HG03565 (cell line): Measurements from ENCODE around the gene HIP1R.

Experiments
- ATAC-seq: cut with Tn5 transposase; IDR thresholded peaks from one replicate; pipeline ENCODE4 v1.9.1; 2021; ENCODE audit warnings: mild to moderate bottlenecking, moderate library complexity; ENCODE audit not compliant: unreplicated experiment

Gene HIP1R

GRCh38 chr12:122860854-122861586 lies 25.8 kb downstream of the HIP1R start:
- no peak for ATAC-seq

- ATAC-seq = no peak
These were observed 26.3 kb downstream of the HIP1R start for GRCh38 chr12:122861587-122861970.

GRCh38 chr12:122862110-122862634 lies 26.9 kb downstream of the HIP1R start:
- no peak for ATAC-seq

GRCh38 chr12:122862872-122863701 lies 27.8 kb downstream of the HIP1R start:
- no peak for ATAC-seq

- no peak for ATAC-seq
These were observed 29.6 kb downstream of the HIP1R start for GRCh38 chr12:122864894-122865253.

- ATAC-seq = no peak
These were observed 30.3 kb downstream of the HIP1R start for GRCh38 chr12:122865268-122866231.

GRCh38 chr12:122866379-122866778 lies 31.1 kb downstream of the HIP1R start:
- no peak for ATAC-seq

- ATAC-seq = no peak
These were observed 31.8 kb downstream of the HIP1R start for GRCh38 chr12:122866950-122867607.

GRCh38 chr12:122867691-122868461 lies 32.6 kb downstream of the HIP1R start:
- no peak for ATAC-seq

- ATAC-seq = no peak
These were observed 33.4 kb downstream of the HIP1R start for GRCh38 chr12:122868471-122869177.

GRCh38 chr12:122869207-122869973 lies 34.1 kb downstream of the HIP1R start:
- no peak for ATAC-seq

GRCh38 chr12:122870163-122870842 lies 35.0 kb downstream of the HIP1R start:
- no peak for ATAC-seq

GRCh38 chr12:122870867-122871664 lies 35.8 kb downstream of the HIP1R start:
- ATAC-seq = no peak

- ATAC-seq = no peak
These were observed 36.9 kb downstream of the HIP1R start for GRCh38 chr12:122871851-122872780.

- ATAC-seq = no peak
These were observed 37.6 kb downstream of the HIP1R start for GRCh38 chr12:122872815-122873361.
